DLD1 (cell line): ENCODE measurements around the gene SERP2.

Source experiments
- in situ Hi-C: cut with HindIII; loops from 2 replicates; pipeline ENCODE4 v1.10.0; 2017; ENCODE audit warnings: low sequenced_read_pairs

SERP2 gene

DNA sequence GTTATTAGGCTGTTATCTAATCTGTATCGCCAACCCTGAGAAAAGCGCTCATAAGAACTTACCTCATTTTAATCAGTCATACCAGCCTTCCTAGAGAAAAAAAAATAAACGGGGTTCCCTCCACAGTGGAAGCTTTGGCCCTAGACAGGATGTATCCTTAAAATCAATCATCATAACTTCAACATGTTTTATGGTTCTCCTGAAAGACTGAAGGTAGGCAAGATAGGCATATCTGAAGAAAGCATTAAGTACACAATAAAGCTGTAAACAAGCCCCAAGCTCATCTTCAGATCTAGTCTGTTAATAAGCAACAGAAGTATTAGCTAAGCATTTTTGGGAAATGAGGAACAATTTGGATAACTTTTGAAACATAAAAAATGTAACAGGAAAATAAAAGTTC lies 18.7 kb upstream of the SERP2 start:
- in situ Hi-C loops, result loop anchor here (25.0 kb wide), 1 partner anchor 93 kb away; no protein-coding TSS in a partner anchor

DNA sequence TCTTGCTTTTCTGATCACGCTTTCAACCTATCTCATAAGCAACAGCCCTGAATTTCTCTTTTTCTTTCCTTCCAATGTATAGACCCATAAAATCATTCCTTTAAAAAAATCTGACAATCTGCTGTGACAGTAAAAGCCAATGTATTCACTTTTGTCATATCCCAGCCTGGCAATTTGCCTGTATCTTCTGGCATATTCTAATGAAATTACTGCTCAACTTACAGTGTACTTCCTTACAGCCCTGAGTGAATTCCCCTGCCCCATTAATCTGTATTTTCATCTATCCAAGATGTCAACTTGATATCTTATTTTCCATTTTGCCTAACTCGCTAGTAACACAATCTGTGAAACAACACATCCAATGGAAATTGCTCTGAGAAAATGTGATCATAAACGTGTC lies 18.0 kb upstream of the SERP2 start:
- in situ Hi-C loops, result loop anchor here (25.0 kb wide), 1 partner anchor 93 kb away; no protein-coding TSS in a partner anchor

DNA sequence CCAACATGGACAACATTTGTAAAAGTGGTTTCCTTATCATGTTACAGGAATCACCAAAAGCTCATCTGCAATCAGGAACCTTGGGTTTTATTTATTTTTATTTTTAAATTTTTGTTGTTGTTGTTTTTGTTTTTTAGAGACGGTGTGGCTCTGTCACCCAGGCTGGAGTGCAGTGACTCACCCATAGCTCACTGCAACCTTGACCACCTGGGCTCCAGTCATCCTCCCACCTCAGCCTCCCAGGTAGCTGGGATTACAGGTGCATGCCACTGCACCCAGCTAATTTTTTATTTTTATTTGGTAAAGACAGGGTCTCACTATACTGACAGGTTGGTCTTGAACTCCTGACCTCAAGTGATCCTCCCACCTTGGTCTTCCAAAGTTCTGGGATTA lies 13.6 kb upstream of the SERP2 start:
- in situ Hi-C loops, result loop anchor here (25.0 kb wide), 1 partner anchor 98 kb away; no protein-coding TSS in a partner anchor

DNA sequence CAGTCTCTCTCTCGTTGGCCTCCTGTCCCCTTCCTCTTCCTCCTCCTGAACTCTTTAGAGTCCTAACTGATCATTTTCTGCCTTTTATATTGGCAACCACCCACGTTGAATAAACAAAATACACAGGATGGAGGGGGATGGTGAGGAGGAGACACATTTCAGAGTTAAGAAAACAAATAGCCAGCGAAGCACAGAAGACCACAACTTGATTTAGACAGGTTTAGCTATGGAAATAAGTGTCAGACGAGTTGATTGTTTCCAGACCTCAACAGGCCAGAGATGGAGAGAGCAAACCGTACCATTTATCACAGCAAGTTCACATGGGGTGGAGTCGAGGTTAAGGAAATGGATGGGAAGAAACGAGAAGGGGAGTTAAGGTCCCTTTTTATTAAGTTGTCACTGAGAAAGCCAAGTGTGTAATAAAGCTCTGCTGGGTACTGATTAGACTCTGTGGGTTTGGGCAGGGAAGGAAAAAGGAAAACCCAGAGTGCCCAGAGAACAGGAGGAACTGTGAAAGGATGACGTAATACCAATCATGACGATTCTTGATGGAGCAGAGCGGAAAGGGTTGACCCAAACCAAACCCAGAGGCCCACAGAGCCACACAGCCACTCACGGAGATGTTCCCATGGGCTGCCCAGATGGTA lies 11.1 kb upstream of the SERP2 start:
- in situ Hi-C loops, result loop anchor here (25.0 kb wide), 1 partner anchor 100 kb away; no protein-coding TSS in a partner anchor

DNA sequence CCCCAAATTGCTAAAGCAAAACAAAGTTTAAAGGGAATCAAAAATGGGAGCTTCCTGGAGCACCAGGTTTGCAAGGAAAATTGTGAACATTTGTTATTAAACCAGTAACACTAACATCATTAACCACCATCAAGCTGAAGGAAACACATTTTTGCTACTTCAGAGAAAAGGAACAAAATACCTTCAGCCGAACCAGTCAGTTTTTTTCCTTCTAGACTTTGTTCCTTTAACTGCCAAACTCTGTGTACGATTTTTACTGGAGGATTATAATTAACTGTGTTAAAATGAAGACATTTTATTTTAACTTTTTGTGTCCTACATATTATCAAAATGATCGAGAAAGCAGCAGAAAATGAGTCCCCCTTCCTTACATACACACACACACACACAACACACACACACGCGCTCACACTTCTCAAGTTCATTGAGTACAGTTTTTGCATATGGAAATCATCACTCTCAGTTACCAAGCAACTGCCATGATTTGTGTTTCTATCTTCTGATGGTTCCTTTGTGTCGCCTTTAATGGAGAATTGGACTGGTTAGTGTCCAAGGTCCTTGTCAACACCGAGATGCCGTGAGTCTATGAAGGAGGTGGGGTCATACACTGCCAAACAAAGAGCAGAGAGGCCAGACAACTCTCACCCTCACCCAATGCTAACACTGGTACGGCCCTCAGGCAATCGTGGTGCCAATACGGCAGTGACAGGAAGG lies 9.8 kb upstream of the SERP2 start:
- in situ Hi-C loops, result loop anchor here (25.0 kb wide), 1 partner anchor 101 kb away; no protein-coding TSS in a partner anchor

DNA sequence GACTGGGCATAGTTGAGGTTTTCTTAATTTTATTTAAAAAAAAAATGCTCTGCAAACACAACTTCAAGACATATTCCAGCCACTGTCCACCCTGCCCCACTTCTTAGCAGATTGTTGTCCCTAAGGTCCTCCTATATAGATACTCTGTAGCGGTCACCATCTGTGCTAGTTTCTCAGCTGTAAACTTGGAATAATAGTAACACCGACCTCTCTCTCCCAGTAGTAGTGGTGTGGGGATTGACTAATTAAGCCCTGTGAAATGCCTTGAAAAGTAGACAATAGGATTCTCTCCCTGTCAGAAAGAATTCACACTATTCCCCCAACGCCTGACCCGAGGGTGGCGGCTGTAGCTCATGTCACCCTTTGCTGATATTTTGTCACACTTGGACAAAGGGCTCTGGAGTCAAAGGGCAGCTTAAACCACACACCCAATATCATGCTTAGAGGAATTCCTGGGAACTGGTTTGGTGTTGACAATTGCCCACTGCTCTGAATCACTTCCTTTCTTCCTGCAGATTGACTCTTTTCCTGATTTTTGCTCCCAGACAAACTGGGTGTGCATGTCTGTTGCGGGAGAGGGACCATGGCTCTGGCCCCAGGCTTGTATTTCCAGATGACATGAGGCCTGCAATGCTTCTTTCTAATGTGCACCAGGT lies 9.2 kb upstream of the SERP2 start:
- in situ Hi-C loops, result loop anchor here (25.0 kb wide), 1 partner anchor 102 kb away; no protein-coding TSS in a partner anchor

DNA sequence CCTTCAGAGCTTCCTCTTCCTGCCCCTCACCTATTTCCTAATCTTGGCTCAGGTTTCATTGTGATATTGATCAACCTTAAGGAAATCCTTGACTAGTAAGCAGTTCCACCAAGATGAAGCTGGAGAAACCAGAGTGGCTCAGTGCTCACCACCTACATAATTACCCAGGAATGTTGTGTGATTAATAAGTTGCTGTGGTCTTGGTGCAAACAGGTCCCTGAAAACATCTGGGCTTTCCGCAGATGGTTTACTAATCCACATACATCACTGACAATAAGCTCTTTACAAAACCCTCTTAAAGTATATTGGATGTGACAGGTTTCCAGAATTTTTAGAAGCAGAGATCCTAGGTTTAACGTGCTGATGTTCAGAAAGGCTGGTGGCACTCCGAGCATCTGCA lies 8.6 kb upstream of the SERP2 start:
- in situ Hi-C loops, result loop anchor here (25.0 kb wide), 1 partner anchor 103 kb away; no protein-coding TSS in a partner anchor

DNA sequence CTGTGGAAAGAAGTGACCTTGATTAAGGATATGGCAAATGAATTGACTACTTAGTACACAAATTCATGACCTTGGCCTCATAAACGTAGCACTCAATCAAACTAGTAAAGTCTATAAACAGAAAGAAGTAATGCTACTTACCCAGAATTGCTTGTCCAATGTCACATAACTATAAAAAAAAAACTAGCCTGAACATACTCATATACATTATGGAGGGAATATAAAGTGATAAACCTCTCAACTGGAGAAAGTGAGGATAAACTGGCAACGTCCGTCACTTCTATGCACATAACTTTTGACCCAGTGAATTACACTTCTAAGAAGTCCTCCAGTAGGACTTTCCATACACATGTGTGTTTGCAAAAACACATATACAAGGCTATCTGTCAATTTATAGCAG lies 7.7 kb upstream of the SERP2 start:
- in situ Hi-C loops, result loop anchor here (25.0 kb wide), 1 partner anchor 104 kb away; no protein-coding TSS in a partner anchor

DNA sequence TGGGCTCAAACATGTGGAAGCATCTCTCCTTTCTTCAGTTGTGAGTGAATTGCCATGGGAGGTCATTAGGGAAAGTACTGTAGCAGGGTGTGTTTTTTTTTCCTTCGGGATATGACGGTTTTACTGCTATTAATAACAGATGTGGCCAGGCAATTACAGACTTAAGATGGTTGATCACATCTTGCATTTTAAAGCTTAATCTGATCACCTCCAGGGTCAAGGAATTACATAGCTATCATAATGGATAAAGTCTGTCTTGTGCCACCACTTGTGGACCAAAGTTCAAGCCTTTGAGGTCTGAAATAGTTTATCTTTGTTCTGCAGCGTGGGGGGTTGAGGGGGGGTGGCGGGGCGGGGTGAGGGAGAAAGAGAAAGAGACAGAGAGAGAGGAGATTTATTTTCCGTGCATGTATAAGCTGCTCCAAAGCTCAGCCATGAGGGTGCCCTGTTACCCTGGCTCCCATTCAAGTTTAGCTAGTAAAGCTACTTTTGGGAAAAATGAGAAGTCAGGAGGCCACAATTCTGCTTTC lies 5.5 kb upstream of the SERP2 start:
- in situ Hi-C loops, result loop anchor here (25.0 kb wide), 1 partner anchor 106 kb away; no protein-coding TSS in a partner anchor

DNA sequence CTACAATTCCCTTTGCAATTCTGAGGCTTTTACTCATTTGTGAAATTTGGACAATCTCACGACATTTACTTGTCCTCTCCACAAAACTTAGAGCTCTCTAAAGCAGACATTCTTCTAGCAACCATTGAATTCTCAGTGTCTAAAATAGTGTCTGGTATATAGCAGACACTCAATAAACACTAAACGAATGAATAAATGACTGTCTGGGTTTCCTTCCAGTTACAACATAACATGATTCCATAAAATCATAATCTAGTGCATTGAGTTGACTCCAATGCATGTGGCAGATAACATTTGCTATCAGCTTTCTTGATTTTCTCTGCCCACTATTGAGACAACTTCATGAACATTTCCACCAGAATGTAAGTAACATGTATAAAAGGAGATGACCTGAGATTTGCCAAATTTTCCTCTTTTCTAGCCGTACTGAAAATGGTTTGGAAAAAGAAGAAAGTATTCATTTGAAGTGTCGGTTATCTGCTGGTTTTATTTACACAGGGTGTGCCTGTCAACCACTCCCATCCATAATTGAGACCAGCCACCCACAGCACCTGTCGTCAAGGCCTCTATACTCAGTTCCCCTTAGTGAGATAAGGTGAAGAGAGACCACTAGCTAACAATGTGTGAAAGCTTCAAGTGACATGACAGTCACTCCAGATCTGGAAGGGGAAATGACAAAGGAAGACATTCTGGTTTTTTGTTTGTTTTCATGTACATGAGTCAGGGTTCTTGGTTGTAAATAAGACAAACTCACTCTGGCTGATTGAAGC lies 4.8 kb upstream of the SERP2 start:
- in situ Hi-C loops, result loop anchor here (25.0 kb wide), 1 partner anchor 106 kb away; no protein-coding TSS in a partner anchor

DNA sequence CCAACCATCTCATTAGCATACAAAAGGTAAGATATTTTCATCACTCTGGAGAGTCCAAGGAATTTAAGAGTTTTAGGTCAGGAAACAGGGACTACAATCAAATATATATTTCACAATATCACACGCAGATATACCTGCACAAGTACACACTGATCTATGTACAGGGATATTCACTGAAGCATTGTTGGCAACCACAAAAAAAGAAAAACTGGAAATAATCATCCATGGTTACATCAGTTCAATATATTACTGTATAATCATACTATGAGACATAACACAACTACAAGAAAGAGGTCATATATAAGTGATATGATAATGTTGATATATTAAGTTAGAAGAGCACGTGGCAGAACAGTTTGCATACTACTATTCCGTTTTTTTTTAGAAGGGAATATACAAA lies 2.2 kb upstream of the SERP2 start:
- in situ Hi-C loops, result loop anchor here (25.0 kb wide), 1 partner anchor 109 kb away; no protein-coding TSS in a partner anchor

DNA sequence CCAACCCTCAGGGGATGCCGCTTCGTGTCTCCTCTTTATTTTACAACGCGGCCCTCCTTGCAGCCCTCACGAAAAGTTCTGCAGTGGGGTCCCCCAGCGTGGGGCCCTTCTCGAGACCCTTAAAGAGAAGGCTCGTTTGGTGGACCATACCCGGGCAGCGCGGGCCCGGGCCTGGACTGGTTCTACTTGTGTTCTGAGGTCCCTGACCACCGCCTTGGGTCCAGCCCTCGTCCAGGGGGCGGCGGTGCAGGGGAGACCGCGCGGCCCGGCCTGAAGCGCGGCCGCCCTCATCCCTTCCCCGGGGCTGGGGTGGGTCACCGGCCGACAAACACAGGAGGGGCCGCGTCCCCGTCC lies 400 bp upstream of the SERP2 start:
- in situ Hi-C loops, result loop anchor here (25.0 kb wide), 1 partner anchor 111 kb away; no protein-coding TSS in a partner anchor

DNA sequence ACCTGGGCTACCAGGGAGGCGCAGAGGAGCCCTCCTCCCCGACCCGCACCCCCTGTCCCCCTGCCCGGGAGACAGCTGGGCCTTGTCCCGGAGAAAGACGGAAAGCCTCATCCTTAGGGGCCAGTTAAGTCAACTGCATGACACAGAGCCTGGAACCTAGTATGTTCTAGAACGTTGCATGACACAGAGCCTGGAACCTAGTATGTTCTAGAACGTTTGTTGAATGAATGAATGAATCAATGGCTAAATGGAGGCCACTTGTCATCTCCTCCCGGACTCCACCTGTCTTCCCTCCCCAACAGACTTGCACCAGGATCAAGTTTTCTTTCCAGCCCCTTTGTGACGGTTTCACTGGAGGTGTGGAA lies 706 bp downstream of the SERP2 start:
- in situ Hi-C loops, result loop anchor here (25.0 kb wide), 1 partner anchor 112 kb away; no protein-coding TSS in a partner anchor

DNA sequence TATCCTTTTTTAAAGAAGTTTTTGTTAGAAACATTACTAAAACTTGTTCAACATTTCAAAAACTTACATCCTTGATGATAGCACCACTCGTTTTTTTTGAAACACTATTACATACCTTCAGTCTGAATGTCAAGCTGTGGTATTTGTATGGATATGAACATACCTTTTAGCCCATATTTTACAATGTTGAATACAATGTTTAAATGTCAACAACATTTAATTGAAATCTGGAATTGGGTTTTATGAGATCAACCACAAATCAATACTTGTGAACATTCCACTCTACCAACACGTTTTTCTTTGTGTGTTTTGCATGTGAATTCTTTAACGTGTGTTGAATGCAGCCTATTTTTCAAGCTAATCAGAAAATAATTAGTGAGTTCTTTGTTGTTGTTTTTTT lies 4.7 kb downstream of the SERP2 start:
- in situ Hi-C loops, result no loop called here

DNA sequence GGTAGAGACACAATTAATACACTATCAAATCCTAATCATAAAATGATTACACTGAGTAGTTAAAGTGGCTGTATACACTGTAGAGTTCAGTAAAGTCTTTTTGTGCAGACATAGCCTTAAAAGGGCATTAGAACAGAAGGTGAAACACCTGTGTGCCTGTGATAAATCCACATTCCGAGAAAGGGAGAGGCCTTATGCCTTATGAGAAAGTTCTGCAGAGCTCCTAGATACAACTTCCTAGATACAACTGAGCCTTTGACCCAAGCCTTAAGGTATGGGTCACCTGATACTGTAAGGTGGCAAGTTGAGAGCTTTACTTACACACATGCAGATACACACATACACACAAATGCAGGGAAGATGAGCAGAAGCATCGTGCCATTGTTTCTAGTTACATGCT lies 6.3 kb downstream of the SERP2 start:
- in situ Hi-C loops, result no loop called here

DNA sequence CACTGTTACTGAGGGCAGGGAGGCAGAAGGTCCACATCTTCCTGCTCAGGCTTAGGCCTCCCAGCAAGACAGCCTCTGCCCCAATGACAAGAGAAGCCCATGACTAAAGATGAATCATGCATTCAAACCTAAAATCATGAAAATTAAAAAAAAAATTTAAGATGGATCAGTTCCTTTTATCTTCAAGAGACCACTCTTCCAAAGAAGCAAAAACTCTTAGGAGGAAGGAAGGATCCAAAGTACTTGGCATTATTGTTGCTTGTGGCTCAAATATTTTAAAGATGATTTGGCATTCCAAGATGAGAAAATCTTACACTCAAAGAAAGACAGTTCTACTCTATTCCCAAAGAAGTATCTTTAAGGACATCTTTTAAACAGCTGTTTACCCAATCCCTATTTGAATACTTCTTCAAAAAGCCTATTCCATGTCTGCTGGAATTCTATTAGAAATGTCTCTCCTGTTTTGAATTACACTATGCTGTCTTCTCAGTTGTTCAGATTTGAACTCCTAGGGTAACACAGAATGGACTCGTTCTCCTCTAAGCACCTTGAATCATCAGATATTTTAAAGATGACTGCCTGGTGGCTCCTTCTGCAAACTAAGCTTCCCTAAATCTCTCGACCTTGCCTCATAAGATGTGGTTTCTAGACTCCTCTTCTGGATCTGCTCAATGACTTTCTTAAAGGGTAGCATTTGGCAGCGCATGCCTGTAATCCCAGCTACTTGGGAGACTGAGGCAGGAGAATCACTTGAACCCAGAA lies 7.0 kb downstream of the SERP2 start:
- in situ Hi-C loops, result no loop called here

DNA sequence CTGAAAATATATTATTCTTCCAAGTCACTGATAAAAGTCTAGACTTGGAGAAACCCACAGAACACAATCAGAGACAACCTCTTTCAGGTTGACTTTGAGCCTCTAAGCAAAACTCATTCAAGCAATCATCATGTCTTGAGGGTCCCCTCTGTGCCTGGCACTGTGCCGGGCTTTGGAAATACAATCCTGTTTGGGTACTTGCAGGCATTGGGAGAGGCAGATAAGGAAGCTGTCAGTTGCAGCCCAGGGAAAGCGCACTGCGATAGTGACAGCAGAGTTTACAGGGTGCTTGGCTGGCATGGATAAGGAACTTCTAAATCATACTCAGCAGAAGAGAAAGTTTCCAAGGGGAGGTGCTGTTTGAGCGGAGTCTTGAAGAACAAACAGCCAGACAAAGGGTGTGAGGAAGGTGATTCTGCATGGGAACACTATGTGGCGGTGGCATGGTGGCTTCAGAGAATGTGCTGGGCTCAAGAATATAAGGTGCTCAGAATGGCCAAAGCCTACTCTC lies 9.1 kb downstream of the SERP2 start:
- in situ Hi-C loops, result no loop called here

DNA sequence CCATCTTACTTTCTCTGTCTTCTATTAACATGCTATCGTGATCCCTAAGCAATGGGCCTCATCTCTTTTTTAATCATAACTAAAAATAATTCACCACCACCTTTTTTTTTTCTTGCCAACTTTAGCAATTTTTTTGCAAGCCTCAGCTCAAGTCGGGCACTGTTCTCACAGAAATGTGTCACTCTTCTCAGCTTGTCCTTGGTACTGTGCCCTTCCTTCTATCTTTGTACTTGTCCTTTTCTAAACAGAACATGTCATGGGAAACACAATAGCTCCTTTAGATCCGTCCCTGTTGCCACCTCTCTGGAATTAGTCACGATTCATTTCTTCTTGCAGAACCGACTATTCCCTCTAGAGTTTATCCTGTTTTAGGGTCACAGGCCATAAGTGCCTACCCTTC lies 10.3 kb downstream of the SERP2 start:
- in situ Hi-C loops, result no loop called here

DNA sequence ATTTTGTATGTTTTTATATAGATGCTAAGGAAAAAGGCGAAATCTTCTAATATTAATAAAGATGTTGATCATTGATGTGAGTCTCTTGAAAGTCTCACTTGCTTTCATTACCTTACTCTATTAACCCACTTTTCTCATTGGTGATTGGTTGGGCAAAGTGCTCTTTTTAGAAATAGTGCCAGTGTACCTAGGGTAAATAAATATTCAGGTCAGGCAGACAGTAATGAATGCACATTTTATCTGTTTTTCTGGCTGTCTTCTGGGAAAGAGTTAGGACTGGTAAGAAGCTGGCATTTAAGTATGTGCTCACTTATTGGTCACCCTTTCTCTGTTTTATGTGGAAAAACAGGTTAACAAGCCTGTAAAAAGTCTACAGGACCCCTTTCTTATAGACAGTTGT lies 11.2 kb downstream of the SERP2 start:
- in situ Hi-C loops, result no loop called here

DNA sequence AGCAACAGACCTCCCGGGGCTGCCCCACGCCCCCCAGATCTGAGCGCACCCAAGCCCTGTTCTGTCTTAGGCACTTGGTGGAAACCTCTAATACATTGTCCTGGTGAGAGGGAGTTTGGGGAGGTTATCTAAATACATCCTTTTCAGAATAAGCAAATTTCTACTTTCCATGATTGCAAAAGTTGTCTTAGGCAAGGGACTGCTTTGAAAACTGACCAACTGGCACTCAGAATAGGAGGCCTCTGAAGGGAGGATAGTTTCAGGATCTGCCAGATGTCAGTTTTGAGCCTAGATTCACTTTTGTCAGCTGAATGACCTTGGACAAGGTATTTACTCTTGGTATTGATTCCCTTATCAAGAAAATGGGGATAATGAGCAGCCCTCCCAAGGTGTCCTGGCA lies 11.8 kb downstream of the SERP2 start:
- in situ Hi-C loops, result no loop called here
